Thyroid gland (tissue), 4 donors: Measurements from ENCODE around the gene C4orf50.

Experiments used
- CTCF ChIP-seq, 6 experiments: fragments of 200-600 bp in 3 of 6; fragments of 450-650 bp in 3 of 6; sonication (generic) in 3 of 6; IDR thresholded peaks; one replicate each; pipeline ENCODE4 v1.5.1; 2016 to 2019; ENCODE audit warnings: antibody characterized with exemption in 6 of 6, mild to moderate bottlenecking in 2 of 6, inconsistent platforms in 1 of 6, moderate library complexity in 1 of 6
- POLR2A ChIP-seq, 2 donors: fragments of 450-650 bp; IDR thresholded peaks; one replicate each; pipeline ENCODE4 v1.6.1; 2017; ENCODE audit warnings: antibody characterized with exemption in 2 of 2, mild to moderate bottlenecking in 2 of 2, moderate library complexity in 1 of 2

GRCh38 chr4:5893004-5893580, 125.1 kb downstream of the C4orf50 start, which contains the start of gene CRMP1:
- no peak for TF ChIP-seq POLR2A (IDR thresholded peaks at IDR 0.05)
- no peak for TF ChIP-seq CTCF (IDR thresholded peaks at IDR 0.05)
